Spleen (tissue), 11 donors: Measurements from ENCODE around the gene TENM3. TPM values are rescaled to one million over a fixed set of nuclear protein-coding genes. Genes with fewer than 3 reads are reported as not detected.

Experiments
- DNase-seq: peaks from one replicate; pipeline ENCODE4 v3.0.0-alpha.2; 2020
- H3K27ac ChIP-seq, 8 donors: fragments of 200-600 bp; sonication (generic) in 7 of 8; 1 replicate in 4 of 8; 2 replicates in 4 of 8; pipeline versions ENCODE4 v1.5.0 to v1.8.0; 2016 to 2021; ENCODE audit warnings: inconsistent platforms in 4 of 8, mild to moderate bottlenecking in 4 of 8, moderate library complexity in 1 of 8
- H3K27me3 ChIP-seq, 7 donors: fragments of 200-600 bp; sonication (generic) in 6 of 7; replicated peaks in 1 of 7; 1 replicate in 4 of 7; 2 replicates in 3 of 7; pipeline versions ENCODE4 v1.5.0 to v1.8.0; 2016 to 2021; ENCODE audit warnings: inconsistent platforms in 3 of 7, mild to moderate bottlenecking in 1 of 7
- H3K36me3 ChIP-seq, 6 donors: fragments of 200-600 bp; sonication (generic) in 5 of 6; 1 replicate in 4 of 6; 2 replicates in 2 of 6; pipeline versions ENCODE4 v1.5.0 to v1.8.0; 2016 to 2021; ENCODE audit warnings: inconsistent platforms in 2 of 6
- H3K4me1 ChIP-seq, 6 donors: fragments of 200-600 bp; sonication (generic) in 5 of 6; 1 replicate in 3 of 6; 2 replicates in 3 of 6; pipeline versions ENCODE4 v1.5.0 to v1.8.0; 2016 to 2021; ENCODE audit warnings: inconsistent platforms in 3 of 6
- H3K4me3 ChIP-seq, 8 donors: fragments of 200-600 bp; sonication (generic) in 7 of 8; 1 replicate in 4 of 8; 2 replicates in 4 of 8; pipeline versions ENCODE4 v1.5.0 to v1.8.0; 2016 to 2021; ENCODE audit warnings: inconsistent platforms in 4 of 8, mild to moderate bottlenecking in 4 of 8, moderate library complexity in 2 of 8
- H3K9me3 ChIP-seq, 8 donors: fragments of 200-600 bp; sonication (generic) in 7 of 8; 1 replicate in 4 of 8; 2 replicates in 4 of 8; pipeline versions ENCODE4 v1.5.0 to v1.8.0; 2016 to 2021; ENCODE audit warnings: inconsistent platforms in 4 of 8
- CTCF ChIP-seq, 11 experiments: fragments of 200-600 bp in 7 of 11; fragments of 450-650 bp in 4 of 11; sonication (generic) in 4 of 11; IDR thresholded peaks in 8 of 11; conservative IDR thresholded peaks in 3 of 11; 1 replicate in 7 of 11; 2 replicates in 4 of 11; pipeline versions ENCODE4 v1.4.0 to v1.8.0; 2016 to 2021; ENCODE audit warnings: antibody characterized with exemption in 11 of 11, inconsistent platforms in 4 of 11, mild to moderate bottlenecking in 1 of 11
- POLR2A ChIP-seq, 3 donors: fragments of 450-650 bp; IDR thresholded peaks; one replicate each; pipeline ENCODE4 v1.5.1; 2017; ENCODE audit warnings: antibody characterized with exemption in 3 of 3, mild to moderate bottlenecking in 1 of 3
- POLR2AphosphoS5 ChIP-seq, 3 donors: sonication (generic); formaldehyde crosslinking; IDR thresholded peaks; one replicate each; pipeline ENCODE4 v1.5.1; 2017; ENCODE audit warnings: antibody characterized with exemption in 3 of 3
- WGBS, 5 donors: extraction: QIAGEN DNeasy Blood & Tissue Kit in 3 of 5; methylation state at CpG; one replicate each; pipeline versions ENCODE4 v1.1.5 to v1.1.7; 2013 to 2018; 5-methylcytosine and 5-hydroxymethylcytosine counted together
- intact Hi-C: fragments of 100-400 bp; cut with DNase I; formaldehyde crosslinking; loops from one replicate; pipeline ENCODE4 v1.15.0; 2023; ENCODE audit warnings: low total_unique reads
- polyA plus RNA-seq, 3 donors: library from polyadenylated mRNA; stranded (reverse); fragments of 200-250 nt; gene quantifications; one replicate each; pipeline ENCODE4 v1.2.1, GENCODE V29; 2013
- total RNA-seq, 7 donors: library from RNA; depleted of rRNA in 3 of 7; stranded (reverse); fragments of >200 nt in 3 of 7; fragmentation: NEBNext Ultra II Directional in 4 of 7; extraction: Animal tissue kit (Norgen Biotek cat#: 25700) in 4 of 7; gene quantifications; one replicate each; pipeline versions ENCODE4 v1.1.0 to v1.2.1, GENCODE V29; 2016 to 2021
- donor health status: healthy with polysubstance abuse.
- donor health status: DM: no; HTN: no; CAD: no; lungs with moderate emphysema.
- donor health status: DM: no; HTN: no; CAD: no.
- donor health status: Bipolar disorder and iron deficiency.
- donor health status: healthy.
- donor health status: DM: no; HTN: no; CAD: no.
- donor health status: DM: yes; HTN: yes; CAD: no.

TENM3 gene
- total and polyA plus RNA-seq, 10 donors: 0.37 to 45.6 (median 17.7) TPM

DNA sequence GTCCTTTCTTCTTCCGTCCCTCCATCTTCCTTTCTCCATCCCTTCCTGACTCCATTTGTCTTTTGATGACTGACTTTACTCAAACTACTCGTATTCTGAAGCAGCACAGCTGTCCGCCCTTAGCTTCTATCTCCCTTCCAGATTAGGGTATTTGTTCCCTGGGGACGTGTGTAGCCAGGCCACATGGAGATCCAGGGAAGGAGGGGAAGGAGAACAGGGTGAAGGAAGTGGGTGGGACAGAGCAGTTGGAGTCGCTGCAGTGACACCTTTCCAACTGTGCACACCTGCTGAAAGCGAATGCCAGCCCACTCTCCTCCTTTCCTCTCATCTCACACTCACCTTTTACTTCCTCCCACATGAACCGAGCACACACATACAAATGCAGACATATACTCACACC, 350.2 kb downstream of the TENM3 start:
- no peak overlapping the region for H3K4me3 ChIP-seq
- 63 to 79% (median 72%) methylated on average over 7 of the region's 7 CpGs for WGBS, 5 donors
- H3K27ac ChIP-seq: no peak overlapping the region
- no peaks in the 10 kb centered on the region for H3K4me1 ChIP-seq
- H3K9me3 ChIP-seq: peaks cover 0 to 17% (median 14%) of the 10 kb centered on the region in 8 donors
- TF ChIP-seq POLR2A (IDR thresholded peaks at IDR 0.05) (no peak), POLR2AphosphoS5 (IDR thresholded peaks at IDR 0.05) (no peak), CTCF (IDR thresholded peaks at IDR 0.05 in 8 of 11, conservative IDR thresholded peaks at IDR 0.05 in 3 of 11) (no peak)
- no peak for DNase-seq
- no peaks in the 10 kb centered on the region for H3K27me3 ChIP-seq
- no peaks in the 10 kb centered on the region for H3K36me3 ChIP-seq
- intact Hi-C loops: no loop called here

DNA sequence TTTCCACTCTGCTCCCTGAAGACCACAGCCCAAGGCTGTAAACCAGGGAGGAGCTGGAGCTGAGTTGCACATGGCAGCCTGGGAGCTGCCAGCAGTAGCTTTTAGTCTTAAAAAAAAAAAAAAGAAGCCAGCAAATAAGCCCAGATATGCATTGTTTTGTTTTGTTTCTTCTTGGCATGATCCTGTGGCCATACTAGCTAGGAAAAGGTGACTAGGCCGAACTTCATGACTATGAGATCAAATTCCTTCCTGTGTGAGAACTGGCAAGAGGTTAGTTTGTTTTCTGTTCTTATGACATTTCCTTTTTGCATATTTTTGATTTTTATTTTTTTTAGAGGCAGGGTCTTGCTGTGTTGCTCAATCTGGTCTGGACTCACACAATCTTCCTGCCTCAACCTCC, 350.7 kb downstream of the TENM3 start:
- no peak for TF ChIP-seq CTCF (IDR thresholded peaks at IDR 0.05 in 8 of 11, conservative IDR thresholded peaks at IDR 0.05 in 3 of 11)
- no peak for TF ChIP-seq POLR2AphosphoS5 (IDR thresholded peaks at IDR 0.05)
- TF ChIP-seq POLR2A (IDR thresholded peaks at IDR 0.05): no peak
- no peak overlapping the region for H3K27ac ChIP-seq
- H3K36me3 ChIP-seq: no peaks in the 10 kb centered on the region
- WGBS, 5 donors: 43 to 83% (median 59%) methylated on average over 1 of the region's 1 CpG
- no peaks in the 10 kb centered on the region for H3K27me3 ChIP-seq
- no peak overlapping the region for H3K4me3 ChIP-seq
- intact Hi-C loops: no loop called here
- no peaks in the 10 kb centered on the region for H3K4me1 ChIP-seq
- DNase-seq: no peak
- H3K9me3 ChIP-seq: peaks cover 0 to 13% (median 10%) of the 10 kb centered on the region in 8 donors

DNA sequence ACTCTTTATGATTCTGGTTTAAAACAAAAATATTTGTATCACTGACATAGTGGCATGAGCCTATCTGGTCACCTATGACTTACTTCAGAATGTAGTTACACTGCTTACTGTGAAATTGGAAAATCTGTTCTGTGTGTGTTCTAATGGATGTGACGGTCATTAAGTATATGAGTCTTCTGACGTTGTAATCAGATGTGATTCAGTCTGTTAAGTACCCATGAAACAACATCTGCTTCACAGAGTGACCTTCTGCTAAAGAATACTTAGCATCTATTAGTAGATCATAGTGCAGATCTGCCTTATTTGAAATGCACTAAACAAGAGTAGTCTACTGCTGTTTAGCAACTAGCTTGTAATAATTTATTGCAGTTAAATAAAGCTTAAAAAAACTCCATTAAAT, 356.9 kb downstream of the TENM3 start:
- Histone ChIP-seq H3K4me1 (no peaks in the 10 kb centered on the region), H3K27me3 (no peaks in the 10 kb centered on the region), H3K9me3 (no peaks in the 10 kb centered on the region), H3K4me3 (no peak overlapping the region), H3K36me3 (no peaks in the 10 kb centered on the region), H3K27ac (no peak overlapping the region)
- intact Hi-C loops: no loop called here
- no peak for TF ChIP-seq POLR2A (IDR thresholded peaks at IDR 0.05)
- no peak for TF ChIP-seq POLR2AphosphoS5 (IDR thresholded peaks at IDR 0.05)
- TF ChIP-seq CTCF (IDR thresholded peaks at IDR 0.05 in 8 of 11, conservative IDR thresholded peaks at IDR 0.05 in 3 of 11): no peak
- WGBS, 5 donors: 67 to 76% (median 72%) methylated on average over 2 of the region's 2 CpGs
- DNase-seq: no peak

GRCh38 chr4:182600856-182601255, 357.7 kb downstream of the TENM3 start:
- Histone ChIP-seq H3K4me1 (no peaks in the 10 kb centered on the region), H3K4me3 (no peak overlapping the region), H3K27ac (no peak overlapping the region), H3K36me3 (no peaks in the 10 kb centered on the region), H3K9me3 (no peaks in the 10 kb centered on the region), H3K27me3 (no peaks in the 10 kb centered on the region)
- TF ChIP-seq POLR2AphosphoS5 (IDR thresholded peaks at IDR 0.05) (no peak), CTCF (IDR thresholded peaks at IDR 0.05 in 8 of 11, conservative IDR thresholded peaks at IDR 0.05 in 3 of 11) (no peak), POLR2A (IDR thresholded peaks at IDR 0.05) (no peak)
- 84 to 94% (median 87%) methylated on average over 8 of the region's 8 CpGs for WGBS, 5 donors
- intact Hi-C loops: no loop called here
- DNase-seq: no peak
